ENCODE measurements around the gene WFDC1. TPM values are rescaled to one million over a fixed set of nuclear protein-coding genes. Genes with fewer than 3 reads are reported as not detected.

WFDC1 gene
- total RNA-seq, 3 donors from 2014 or later, result 0.16 to 3.3 (median 1.3) TPM

DNA sequence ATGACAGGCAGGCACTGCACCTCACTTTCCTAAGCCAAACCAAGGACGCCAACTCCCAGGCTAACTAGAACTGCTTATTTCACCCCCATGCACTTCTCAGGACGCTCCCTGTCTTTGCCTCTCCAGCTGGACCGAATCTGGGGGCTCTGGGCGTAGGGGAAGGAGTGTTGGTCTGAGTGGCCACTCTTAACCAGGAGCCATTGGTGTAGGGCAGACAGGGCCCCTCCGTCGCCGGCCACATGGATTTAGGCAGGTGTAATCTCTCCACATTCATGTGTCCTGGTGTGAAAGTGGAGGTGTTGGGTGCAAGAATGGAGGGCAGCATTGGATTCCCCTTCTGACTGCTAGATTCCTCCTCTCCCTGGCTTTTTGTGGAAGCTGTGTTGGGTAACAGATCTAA, 83.4 kb downstream of the WFDC1 start:
- DNase-seq (ENCODE audit: low spot score in 2 of 2), result no peak
- intact Hi-C loops (cut with DNase I; ENCODE audit: low total_unique reads), result no loop called here
- H3K4me3 ChIP-seq, result no peak overlapping the region
- no peaks in the 10 kb centered on the region for H3K4me1 ChIP-seq
- H3K9me3 ChIP-seq, result no peaks in the 10 kb centered on the region
- H3K27ac ChIP-seq, result no peak overlapping the region
- TF ChIP-seq, protein P1, sequence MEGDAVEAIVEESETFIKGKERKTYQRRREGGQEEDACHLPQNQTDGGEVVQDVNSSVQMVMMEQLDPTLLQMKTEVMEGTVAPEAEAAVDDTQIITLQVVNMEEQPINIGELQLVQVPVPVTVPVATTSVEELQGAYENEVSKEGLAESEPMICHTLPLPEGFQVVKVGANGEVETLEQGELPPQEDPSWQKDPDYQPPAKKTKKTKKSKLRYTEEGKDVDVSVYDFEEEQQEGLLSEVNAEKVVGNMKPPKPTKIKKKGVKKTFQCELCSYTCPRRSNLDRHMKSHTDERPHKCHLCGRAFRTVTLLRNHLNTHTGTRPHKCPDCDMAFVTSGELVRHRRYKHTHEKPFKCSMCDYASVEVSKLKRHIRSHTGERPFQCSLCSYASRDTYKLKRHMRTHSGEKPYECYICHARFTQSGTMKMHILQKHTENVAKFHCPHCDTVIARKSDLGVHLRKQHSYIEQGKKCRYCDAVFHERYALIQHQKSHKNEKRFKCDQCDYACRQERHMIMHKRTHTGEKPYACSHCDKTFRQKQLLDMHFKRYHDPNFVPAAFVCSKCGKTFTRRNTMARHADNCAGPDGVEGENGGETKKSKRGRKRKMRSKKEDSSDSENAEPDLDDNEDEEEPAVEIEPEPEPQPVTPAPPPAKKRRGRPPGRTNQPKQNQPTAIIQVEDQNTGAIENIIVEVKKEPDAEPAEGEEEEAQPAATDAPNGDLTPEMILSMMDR (IDR thresholded peaks at IDR 0.05), result no peak
- no peak for TF ChIP-seq POLR2A (IDR thresholded peaks at IDR 0.05)
- no peak for TF ChIP-seq POLR2AphosphoS5 (IDR thresholded peaks at IDR 0.05)
- no peaks in the 10 kb centered on the region for H3K27me3 ChIP-seq
- no peaks in the 10 kb centered on the region for H3K36me3 ChIP-seq

DNA sequence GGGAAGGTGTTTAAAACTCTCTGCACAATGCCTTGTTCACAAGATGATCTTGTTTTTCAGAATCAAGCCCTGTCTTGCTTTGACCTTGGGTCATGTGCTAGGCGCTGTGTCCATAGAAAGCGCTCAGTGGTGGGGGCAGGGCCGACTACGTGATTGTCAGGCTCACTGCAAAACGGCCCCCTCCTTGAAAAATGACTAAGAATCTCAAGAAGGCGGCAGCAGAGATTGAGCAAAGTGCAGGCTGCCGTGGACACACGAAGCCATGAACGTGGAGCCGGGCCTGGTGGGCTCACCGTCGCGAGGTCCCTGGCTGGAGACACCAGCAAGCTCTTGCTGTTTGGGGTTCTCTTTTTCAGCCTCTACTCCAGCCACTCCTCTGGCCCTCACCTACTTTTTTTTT, 83.9 kb downstream of the WFDC1 start:
- TF ChIP-seq POLR2A (IDR thresholded peaks at IDR 0.05), result no peak
- no peak for TF ChIP-seq POLR2AphosphoS5 (IDR thresholded peaks at IDR 0.05)
- TF ChIP-seq, protein P1 (IDR thresholded peaks at IDR 0.05), result no peak

DNA sequence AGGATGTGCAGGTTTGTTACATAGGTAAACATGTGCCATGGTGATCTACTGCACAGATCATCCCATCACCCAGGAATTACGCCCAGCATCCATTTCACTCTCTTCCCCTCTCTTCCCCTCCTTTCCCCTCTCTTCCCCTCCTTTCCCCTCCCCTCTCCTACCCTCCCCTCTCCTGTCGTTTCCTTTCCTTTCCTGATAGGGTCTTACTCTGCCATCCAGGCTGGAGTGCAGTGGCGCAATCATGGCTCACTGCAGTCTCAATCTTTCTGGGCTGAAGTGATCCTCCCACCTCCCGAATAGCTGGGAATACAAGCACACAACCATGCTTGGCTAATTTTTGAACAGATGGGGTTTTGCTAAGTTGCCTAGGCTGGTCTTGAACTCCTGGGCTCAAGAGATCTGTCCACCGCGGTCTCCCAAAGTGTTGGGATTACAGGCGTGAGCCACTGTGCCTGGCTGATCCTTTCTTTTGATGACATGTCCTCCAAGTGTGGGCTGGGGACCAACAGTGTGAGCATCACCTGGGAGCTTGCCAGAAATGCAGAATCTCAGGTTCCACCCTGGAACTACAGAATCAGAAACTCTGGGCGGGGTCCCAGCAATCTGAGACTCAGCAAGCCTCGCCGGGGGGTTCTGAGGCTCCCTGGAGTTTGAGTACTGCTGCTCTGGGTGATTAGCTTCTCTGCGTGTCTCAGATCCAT, 84.5 kb downstream of the WFDC1 start:
- H3K36me3 ChIP-seq, result no peaks in the 10 kb centered on the region
- H3K27me3 ChIP-seq, result no peaks in the 10 kb centered on the region
- TF ChIP-seq, protein P1 (IDR thresholded peaks at IDR 0.05), result no peak
- TF ChIP-seq POLR2A (IDR thresholded peaks at IDR 0.05) (no peak), POLR2AphosphoS5 (IDR thresholded peaks at IDR 0.05) (no peak)
- H3K9me3 ChIP-seq, result no peaks in the 10 kb centered on the region
- no peak overlapping the region for H3K27ac ChIP-seq
- peak in 1 of 2 donors; percentile 39 for DNase-seq (ENCODE audit: low spot score in 2 of 2)
- intact Hi-C loops (cut with DNase I; ENCODE audit: low total_unique reads), result no loop called here
- no peak overlapping the region for H3K4me3 ChIP-seq
- H3K4me1 ChIP-seq, result no peaks in the 10 kb centered on the region

More for the DNA sequence above, 83.9 kb downstream of the WFDC1 start:
- no peaks in the 10 kb centered on the region for H3K36me3 ChIP-seq
- H3K27ac ChIP-seq, result no peak overlapping the region
- intact Hi-C loops (cut with DNase I; ENCODE audit: low total_unique reads), result no loop called here
- H3K4me3 ChIP-seq, result no peak overlapping the region
- no peaks in the 10 kb centered on the region for H3K27me3 ChIP-seq
- H3K9me3 ChIP-seq, result no peaks in the 10 kb centered on the region
- no peaks in the 10 kb centered on the region for H3K4me1 ChIP-seq
- DNase-seq (ENCODE audit: low spot score in 2 of 2), result no peak

Other genes with a start within 250 kb of the WFDC1 start
- 100 to 1,000 TPM in 2 of 3 donors, 10 to 100 TPM in 1; 95.4 to 142 (median 121) TPM for gene MBTPS1, start 177.9 kb upstream of the WFDC1 start, total RNA-seq
- 10 to 100 TPM; 17.0 to 25.8 (median 21.0) TPM for gene HSDL1, start 149.7 kb upstream of the WFDC1 start, total RNA-seq
- 1 to 10 TPM in 2 of 3 donors, not detected in 1; 1.2 to 9.5 TPM for gene DNAAF1, start 149.6 kb upstream of the WFDC1 start, total RNA-seq
- 10 to 100 TPM; 29.5 to 52.7 (median 39.0) TPM for gene TAF1C, start 107.8 kb upstream of the WFDC1 start, total RNA-seq
- gene ADAD2, start 103.7 kb upstream of the WFDC1 start, total RNA-seq, result under 1 TPM in 2 of 3 donors, not detected in 1; 0.15 to 0.96 TPM
- gene KCNG4, start 54.9 kb upstream of the WFDC1 start, total RNA-seq, result not detected
- 10 to 100 TPM in 1 of 3 donors, 1 to 10 TPM in 1, not detected in 1; 6.0 to 28.5 TPM for gene ATP2C2, start 73.7 kb downstream of the WFDC1 start, total RNA-seq
- 10 to 100 TPM in 2 of 3 donors, 1 to 10 TPM in 1; 8.8 to 38.1 (median 17.4) TPM for gene MEAK7, start 209.8 kb downstream of the WFDC1 start, total RNA-seq